Measurements from ENCODE around the gene TFF1.

The TFF1 gene

GRCh38 chr21:42314616-42315295, 51.6 kb downstream of the TFF1 start:
- no peak for DNase-seq

- no peak for DNase-seq
These were observed 52.8 kb downstream of the TFF1 start for GRCh38 chr21:42313501-42313969.

GRCh38 chr21:42312626-42313104, 53.7 kb downstream of the TFF1 start:
- no peak for DNase-seq

All from EL (cell line).